Smooth muscle cell (in vitro differentiated cells): ENCODE results near the gene COX7A2L. TPM values are rescaled to one million over a fixed set of nuclear protein-coding genes. Genes with fewer than 3 reads are reported as not detected.
A peak's percentile ranks its signal among the peaks of the same experiment; 100 is the strongest.

ENCODE experiments used
- DNase-seq: peaks from one replicate; lab custom pipeline; 2025; ENCODE audit not compliant: unreplicated experiment; lab: John Stamatoyannopoulos, UW
- H2AFZ ChIP-seq: fragments of 200-600 bp; sonication (generic); 2 replicates; pipeline ENCODE4 v1.6.0; 2016; ENCODE audit warnings: antibody characterized with exemption, low read depth, mild to moderate bottlenecking
- H3F3A ChIP-seq: fragments of 200-600 bp; sonication (generic); 2 replicates; pipeline ENCODE4 v1.6.0; 2017; ENCODE audit warnings: antibody characterized with exemption, low read depth
- H3K27ac ChIP-seq: fragments of 200-600 bp; sonication (generic); 2 replicates; pipeline ENCODE4 v1.5.1; 2016; ENCODE audit warnings: low read depth, mild to moderate bottlenecking
- H3K27me3 ChIP-seq: fragments of 200-600 bp; sonication (generic); 2 replicates; pipeline ENCODE4 v1.6.1; 2016; ENCODE audit warnings: low read depth, mild to moderate bottlenecking
- H3K36me3 ChIP-seq: fragments of 200-600 bp; sonication (generic); 2 replicates; pipeline ENCODE4 v1.5.1; 2016; ENCODE audit warnings: low read depth
- H3K4me1 ChIP-seq: fragments of 200-600 bp; sonication (generic); 2 replicates; pipeline ENCODE4 v1.5.1; 2016; ENCODE audit warnings: low read depth
- H3K4me2 ChIP-seq: fragments of 200-600 bp; sonication (generic); 2 replicates; pipeline ENCODE4 v1.6.0; 2016; ENCODE audit warnings: mild to moderate bottlenecking
- H3K4me3 ChIP-seq: fragments of 200-600 bp; sonication (generic); 2 replicates; pipeline ENCODE4 v1.5.1; 2016; ENCODE audit warnings: mild to moderate bottlenecking
- H3K79me2 ChIP-seq: fragments of 200-600 bp; sonication (generic); 2 replicates; pipeline ENCODE4 v1.6.0; 2016; ENCODE audit warnings: low read depth, mild to moderate bottlenecking
- H3K9ac ChIP-seq: fragments of 200-600 bp; sonication (generic); 2 replicates; pipeline ENCODE4 v1.6.0; 2016; ENCODE audit warnings: low read depth
- H3K9me3 ChIP-seq: fragments of 200-600 bp; sonication (generic); replicated peaks from 2 replicates; pipeline ENCODE4 v1.5.1; 2016; ENCODE audit warnings: low read depth
- H4K20me1 ChIP-seq: fragments of 200-600 bp; sonication (generic); 2 replicates; pipeline ENCODE4 v1.6.0; 2016; ENCODE audit warnings: low read depth
- CTCF ChIP-seq: fragments of 200-600 bp; sonication (generic); IDR thresholded peaks from 2 replicates; pipeline ENCODE4 v1.5.1; 2017; ENCODE audit warnings: borderline replicate concordance, mild to moderate bottlenecking, antibody characterized with exemption; ENCODE audit not compliant: insufficient read depth, poor library complexity, severe bottlenecking
- WGBS: methylation state at CpG from one replicate; pipeline ENCODE4 v1.1.7; 2016; ENCODE audit warnings: low lambda C conversion rate; 5-methylcytosine and 5-hydroxymethylcytosine counted together
- polyA plus RNA-seq: library from polyadenylated mRNA; unstranded; fragments of >200 nt; fragmentation: Nextera tagmentation; extraction: Ambion mirVana; gene quantifications from 2 replicates; pipeline ENCODE4 v1.2.1, GENCODE V29; 2016
- total RNA-seq: library from RNA; depleted of rRNA; stranded (reverse); fragments of >200 nt; gene quantifications from 2 replicates; pipeline ENCODE4 v1.2.3, GENCODE V29; 2014

The COX7A2L gene
- total and polyA plus RNA-seq, 2 experiments from 2014 or later = 93.3 to 145 TPM

GRCh38 chr2:42317945-42318344 lies 43.1 kb downstream of the COX7A2L start:
- H3K27ac ChIP-seq = no peak overlapping the region
- no peaks in the 10 kb centered on the region for H3K4me1 ChIP-seq
- no peaks in the 10 kb centered on the region for H3K9me3 ChIP-seq
- TF ChIP-seq CTCF = no peak
- H3K36me3 ChIP-seq = peaks cover 9% of the 10 kb centered on the region
- no peak for DNase-seq
- no peaks in the 10 kb centered on the region for H4K20me1 ChIP-seq
- no peak overlapping the region for H3K4me2 ChIP-seq
- H3K9ac ChIP-seq = no peak overlapping the region
- no peaks in the 10 kb centered on the region for H3K79me2 ChIP-seq
- H2AFZ ChIP-seq = no peak overlapping the region
- no peak overlapping the region for H3K4me3 ChIP-seq
- H3K27me3 ChIP-seq = no peaks in the 10 kb centered on the region
- H3F3A ChIP-seq = no peaks in the 10 kb centered on the region

- H3K36me3 ChIP-seq = peaks cover 9% of the 10 kb centered on the region
- no peaks in the 10 kb centered on the region for H3K79me2 ChIP-seq
- no peaks in the 10 kb centered on the region for H3K27me3 ChIP-seq
- H2AFZ ChIP-seq = no peak overlapping the region
- TF ChIP-seq CTCF = no peak
- no peak overlapping the region for H3K27ac ChIP-seq
- 87% methylated on average over 3 of the region's 3 CpGs for WGBS
- no peak overlapping the region for H3K4me2 ChIP-seq
- no peaks in the 10 kb centered on the region for H3K4me1 ChIP-seq
- H3K9me3 ChIP-seq = no peaks in the 10 kb centered on the region
- H3K9ac ChIP-seq = no peak overlapping the region
- no peaks in the 10 kb centered on the region for H3F3A ChIP-seq
- H3K4me3 ChIP-seq = no peak overlapping the region
- no peaks in the 10 kb centered on the region for H4K20me1 ChIP-seq
- DNase-seq = no peak
Measured at GRCh38 chr2:42317486-42317885, 43.5 kb downstream of the COX7A2L start.

GRCh38 chr2:42316910-42317309 lies 44.1 kb downstream of the COX7A2L start:
- peaks cover 9% of the 10 kb centered on the region for H3K36me3 ChIP-seq
- no peaks in the 10 kb centered on the region for H3K9me3 ChIP-seq
- H3K27me3 ChIP-seq = no peaks in the 10 kb centered on the region
- no peak for DNase-seq
- H2AFZ ChIP-seq = no peak overlapping the region
- H3K4me1 ChIP-seq = no peaks in the 10 kb centered on the region
- H3K79me2 ChIP-seq = no peaks in the 10 kb centered on the region
- WGBS = 76% methylated on average over 3 of the region's 3 CpGs
- TF ChIP-seq CTCF = no peak
- no peaks in the 10 kb centered on the region for H3F3A ChIP-seq
- no peak overlapping the region for H3K4me3 ChIP-seq
- H3K27ac ChIP-seq = no peak overlapping the region
- no peak overlapping the region for H3K4me2 ChIP-seq
- no peak overlapping the region for H3K9ac ChIP-seq
- H4K20me1 ChIP-seq = no peaks in the 10 kb centered on the region

GRCh38 chr2:42315844-42316470 lies 45.1 kb downstream of the COX7A2L start:
- H3K36me3 ChIP-seq = peaks cover 9% of the 10 kb centered on the region
- H2AFZ ChIP-seq = no peak overlapping the region
- no peaks in the 10 kb centered on the region for H3K4me1 ChIP-seq
- no peak for DNase-seq
- no peak for TF ChIP-seq CTCF
- no peak overlapping the region for H3K9ac ChIP-seq
- no peaks in the 10 kb centered on the region for H3K27me3 ChIP-seq
- H3K27ac ChIP-seq = peak overlapping the region; percentile 76
- no peaks in the 10 kb centered on the region for H3K9me3 ChIP-seq
- no peaks in the 10 kb centered on the region for H3F3A ChIP-seq
- H3K4me3 ChIP-seq = no peak overlapping the region
- WGBS = 97% methylated on average over 6 of the region's 6 CpGs
- no peak overlapping the region for H3K4me2 ChIP-seq
- H3K79me2 ChIP-seq = no peaks in the 10 kb centered on the region
- H4K20me1 ChIP-seq = no peaks in the 10 kb centered on the region
